Activated CD4-positive, alpha-beta T cell treated with anti-CD3 and anti-CD28 coated beads for 48 hours (primary cell): ENCODE results near the gene NSG2.
A peak's percentile ranks its signal among the peaks of the same experiment; 100 is the strongest.
"Not testable (repeated sequence)": the region's sequence is repeated elsewhere in the genome, so short reads cannot be mapped to it uniquely, and the experiment has no call there.

Experiments used
- DNase-seq: peaks from one replicate; pipeline ENCODE4 v3.0.0-alpha.2; 2020

NSG2 gene

DNA sequence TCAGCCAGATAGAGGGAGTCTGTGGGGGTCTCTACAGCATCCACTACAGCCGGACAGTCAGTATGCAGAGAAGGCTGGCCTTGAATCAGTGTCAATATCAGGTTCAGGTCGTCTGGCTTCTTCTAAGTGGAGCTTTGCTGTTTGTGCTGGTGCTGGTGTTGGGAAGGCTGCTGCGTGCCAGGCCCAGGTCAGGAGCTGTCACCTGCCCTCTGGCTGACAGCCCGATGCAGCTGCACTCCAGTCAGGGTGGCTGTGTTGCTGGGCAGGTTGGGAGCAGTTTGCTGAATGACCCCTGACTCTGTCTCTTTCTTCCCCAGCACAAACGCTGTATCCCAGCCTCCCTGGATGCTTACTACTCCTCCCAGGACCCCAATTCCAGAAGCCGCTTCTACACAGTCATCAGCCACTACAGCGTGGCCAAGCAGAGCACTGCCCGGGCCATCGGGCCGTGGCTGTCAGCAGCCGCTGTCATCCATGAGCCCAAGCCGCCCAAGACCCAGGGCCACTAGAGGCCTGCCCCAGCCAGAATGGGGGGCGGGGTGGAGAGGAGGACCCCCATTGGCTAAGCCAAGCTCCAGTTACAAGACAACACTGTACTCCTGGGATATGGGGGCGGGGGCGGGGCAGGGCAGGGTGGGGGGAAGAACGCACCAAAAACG is 61.6 kb downstream of the NSG2 start:
- no peak for DNase-seq

- DNase-seq = no peak
Observed at GRCh38 chr5:174108745-174109144, 63.2 kb downstream of the NSG2 start.

DNA sequence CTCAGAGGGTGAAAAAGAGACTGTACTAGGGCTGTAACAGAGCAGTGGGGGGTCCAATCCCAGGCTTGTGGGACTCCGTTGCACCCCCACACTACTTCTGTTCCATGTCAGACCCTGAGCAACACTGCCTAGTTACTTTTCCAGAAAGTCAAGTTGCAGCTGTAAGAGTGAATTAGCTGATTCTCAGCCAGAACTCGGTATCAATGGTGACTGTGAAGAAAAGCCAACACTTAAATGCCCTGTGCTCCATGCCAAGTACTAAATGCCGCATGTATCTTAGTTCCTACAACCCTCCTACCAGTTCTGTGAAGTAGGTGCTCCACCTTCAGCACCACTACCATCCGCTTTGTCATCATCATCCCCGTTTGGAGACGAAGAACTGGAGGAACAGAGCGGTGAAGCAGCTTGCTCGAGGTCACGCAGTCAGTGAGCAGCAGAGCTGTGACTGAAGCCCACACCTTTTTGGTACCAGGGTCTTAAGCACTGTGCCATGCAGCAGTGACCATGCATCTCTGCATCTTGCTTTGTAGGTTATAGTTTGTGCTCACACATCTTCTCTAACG is 64.3 kb downstream of the NSG2 start:
- DNase-seq = no peak

GRCh38 chr5:174110310-174110709 is 64.8 kb downstream of the NSG2 start:
- DNase-seq = no peak

GRCh38 chr5:174111287-174111973 is 65.9 kb downstream of the NSG2 start:
- no peak for DNase-seq

- DNase-seq = no peak
Observed at GRCh38 chr5:174115226-174115625, 69.7 kb downstream of the NSG2 start.

GRCh38 chr5:174118823-174119467 is 73.4 kb downstream of the NSG2 start:
- DNase-seq = no peak

GRCh38 chr5:174119468-174119881 is 74.0 kb downstream of the NSG2 start:
- no peak for DNase-seq

DNA sequence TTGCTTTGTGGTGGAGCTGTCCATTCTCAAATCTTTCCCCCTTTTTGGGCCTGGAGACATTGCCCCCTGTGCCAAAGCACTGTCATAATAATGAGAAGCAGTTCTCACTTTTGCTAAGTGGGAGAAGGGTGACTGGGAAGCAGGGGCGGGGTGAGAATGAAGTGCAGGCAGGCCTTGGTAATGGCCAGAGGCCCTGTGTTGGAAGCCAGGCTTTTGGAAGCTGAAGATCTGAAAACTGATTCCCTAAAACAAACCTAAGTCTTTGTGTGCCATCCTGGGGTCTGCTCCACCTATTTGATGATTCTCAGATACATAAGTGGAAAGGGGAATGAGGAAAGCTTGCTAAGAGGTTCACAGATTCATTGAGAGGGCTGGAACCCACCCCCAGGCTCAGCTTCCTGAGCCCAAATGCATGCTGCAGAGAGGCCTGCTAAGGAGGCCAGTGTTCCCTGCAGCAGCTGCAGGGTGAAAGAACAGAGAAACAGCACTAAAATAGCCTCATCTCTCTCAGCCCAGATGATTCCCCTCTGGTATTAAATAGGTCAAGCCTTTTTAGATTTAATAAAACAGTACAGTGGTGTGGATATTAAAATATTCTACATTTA is 75.0 kb downstream of the NSG2 start:
- no peak for DNase-seq

DNA sequence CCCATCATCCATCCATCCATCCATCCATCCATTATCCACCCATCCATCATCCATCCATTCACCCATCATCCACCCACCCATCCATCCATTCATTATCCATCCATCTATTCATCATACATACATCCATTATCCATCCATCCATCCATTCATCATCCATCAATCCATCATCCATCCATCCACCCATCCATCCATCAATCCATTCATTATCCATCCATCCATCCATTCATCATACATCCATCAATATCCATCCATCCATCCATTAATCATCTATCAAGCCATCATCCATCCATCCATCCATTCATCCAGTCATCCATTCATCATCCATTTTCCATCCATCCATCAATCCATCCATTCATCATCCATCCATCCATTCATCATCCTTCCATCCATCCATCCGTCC is 89.0 kb downstream of the NSG2 start:
- DNase-seq = no peak

DNA sequence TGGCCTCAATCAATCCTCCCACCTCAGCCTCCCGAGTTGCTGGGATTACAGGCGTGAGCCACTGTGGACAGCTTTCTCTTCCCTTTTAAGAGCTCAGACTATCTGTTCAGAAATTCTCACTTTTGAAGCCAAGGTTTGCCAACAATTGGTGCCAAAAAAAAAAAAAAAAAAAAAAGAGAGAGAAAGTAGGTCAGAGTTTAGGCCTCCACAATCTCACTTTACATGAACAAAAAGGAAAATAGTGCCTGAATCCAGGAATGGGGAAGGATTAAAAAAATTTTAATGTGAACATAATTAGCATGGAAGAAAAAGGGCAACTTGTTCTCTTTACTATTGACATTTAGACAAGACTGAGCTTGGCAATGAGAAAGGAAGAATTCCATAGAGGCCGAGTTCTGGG is 94.1 kb downstream of the NSG2 start:
- no peak for DNase-seq

DNA sequence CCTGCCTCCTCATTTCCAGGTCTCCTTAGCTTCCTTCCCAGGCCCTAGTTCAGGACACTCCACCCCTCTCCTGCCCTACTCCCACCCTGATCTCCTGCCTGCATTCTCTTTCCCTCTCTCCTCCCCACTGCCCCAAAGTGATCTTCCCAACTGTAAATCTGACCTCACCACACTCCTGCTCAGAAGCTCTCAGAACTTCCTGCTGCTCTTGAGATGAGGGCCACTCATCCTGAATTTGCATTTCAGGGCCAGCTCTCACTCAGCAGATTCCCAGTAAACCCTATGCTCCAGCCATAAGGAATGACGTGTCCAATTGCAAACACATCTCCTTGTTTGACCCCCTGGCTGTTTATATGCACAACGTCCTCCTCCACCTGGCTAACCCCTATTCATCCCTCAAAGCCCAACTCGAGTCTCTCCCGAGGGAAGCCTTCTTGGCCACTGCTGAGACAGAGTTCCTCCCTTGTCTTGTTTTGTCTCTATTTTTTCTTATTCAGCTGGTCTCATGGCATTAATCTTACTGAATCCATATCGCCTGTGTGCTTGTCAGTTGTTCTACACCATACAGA is 95.0 kb downstream of the NSG2 start:
- DNase-seq = no peak

DNA sequence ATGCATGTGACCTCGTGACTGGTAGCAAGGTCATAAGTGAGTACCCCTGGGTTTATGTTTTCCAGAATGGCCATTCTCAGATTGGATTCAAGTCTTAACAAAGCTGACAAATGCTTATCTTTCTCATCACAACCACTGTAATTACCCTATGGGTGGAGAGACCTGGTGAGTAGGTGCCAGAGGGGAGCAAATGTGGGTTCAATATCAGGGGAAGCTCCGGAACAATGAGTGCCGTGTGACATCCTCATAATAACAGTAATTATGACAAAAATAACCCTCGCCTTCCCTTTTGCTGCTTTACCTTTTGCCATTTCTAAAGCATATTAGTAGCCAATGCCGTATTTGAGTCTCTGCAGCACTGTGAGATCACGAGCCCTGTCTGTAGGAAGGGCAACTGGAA is 95.9 kb downstream of the NSG2 start:
- no peak for DNase-seq

GRCh38 chr5:174145091-174145490 is 99.6 kb downstream of the NSG2 start:
- DNase-seq = no peak

DNA sequence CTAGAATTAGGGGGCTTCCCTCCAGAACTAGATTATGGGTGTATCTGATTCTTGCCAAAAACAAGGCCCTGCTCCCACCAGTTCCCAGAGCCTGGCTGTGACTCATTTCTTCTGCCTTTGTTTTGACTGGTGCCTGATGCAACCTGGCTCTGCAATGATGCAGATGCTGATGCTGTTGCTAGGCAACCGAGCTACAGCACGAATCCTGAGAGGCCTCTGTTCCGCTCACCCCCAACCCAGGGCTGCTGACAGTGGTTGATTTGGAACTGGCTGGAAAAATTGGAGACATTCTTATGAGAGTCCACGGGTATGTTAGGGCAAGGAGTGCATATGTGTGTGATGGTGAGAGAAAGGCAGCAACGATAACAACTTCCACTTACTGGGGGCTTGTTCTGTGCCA is 100.3 kb downstream of the NSG2 start:
- DNase-seq = peak; percentile 51

DNA sequence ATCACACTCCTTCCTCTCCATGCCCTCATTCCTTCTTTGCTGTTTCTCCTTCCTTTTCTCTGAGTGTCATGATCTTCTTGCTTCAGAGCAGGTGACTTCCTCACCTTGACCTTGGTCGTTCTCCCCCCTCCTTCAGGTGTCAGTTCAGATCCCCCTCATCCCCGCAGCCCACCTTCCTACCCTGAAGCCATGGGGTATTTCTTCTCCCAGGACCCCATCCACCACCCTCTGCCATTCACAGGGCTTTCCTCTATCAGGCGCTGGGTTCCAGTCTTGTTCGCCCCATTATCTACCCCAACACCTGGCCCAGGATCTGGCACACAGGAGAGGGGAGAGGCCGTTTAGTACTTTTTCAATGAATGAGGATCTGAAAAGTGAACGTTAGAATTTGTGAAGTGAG is 101.0 kb downstream of the NSG2 start:
- no peak for DNase-seq

- not testable (repeated sequence) for DNase-seq
Observed at GRCh38 chr5:174147012-174147411, 101.5 kb downstream of the NSG2 start.

- no peak for DNase-seq
Observed at GRCh38 chr5:174147551-174147950, 102.0 kb downstream of the NSG2 start.

DNA sequence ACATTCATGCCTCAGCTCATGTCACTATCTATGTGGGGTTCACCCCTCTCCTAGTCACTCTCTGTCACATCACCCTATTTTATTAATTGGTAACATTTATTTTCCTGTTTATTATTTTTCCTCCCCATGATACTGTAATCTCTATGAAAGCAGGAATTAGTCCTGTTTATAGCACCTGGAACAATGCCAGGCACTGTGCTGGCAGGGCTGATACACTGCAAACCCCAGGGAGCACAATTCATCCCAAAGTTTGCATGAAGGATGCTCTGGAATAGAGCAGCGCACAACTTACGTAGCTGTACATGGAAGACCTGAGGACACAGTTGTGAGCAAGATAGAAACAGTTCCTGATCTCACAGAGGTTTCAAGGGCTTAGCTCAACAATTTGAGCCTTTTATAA is 103.2 kb downstream of the NSG2 start:
- no peak for DNase-seq

GRCh38 chr5:174149426-174149825 is 103.9 kb downstream of the NSG2 start:
- DNase-seq = no peak

- DNase-seq = no peak
Observed at GRCh38 chr5:174149989-174150388, 104.5 kb downstream of the NSG2 start.

DNA sequence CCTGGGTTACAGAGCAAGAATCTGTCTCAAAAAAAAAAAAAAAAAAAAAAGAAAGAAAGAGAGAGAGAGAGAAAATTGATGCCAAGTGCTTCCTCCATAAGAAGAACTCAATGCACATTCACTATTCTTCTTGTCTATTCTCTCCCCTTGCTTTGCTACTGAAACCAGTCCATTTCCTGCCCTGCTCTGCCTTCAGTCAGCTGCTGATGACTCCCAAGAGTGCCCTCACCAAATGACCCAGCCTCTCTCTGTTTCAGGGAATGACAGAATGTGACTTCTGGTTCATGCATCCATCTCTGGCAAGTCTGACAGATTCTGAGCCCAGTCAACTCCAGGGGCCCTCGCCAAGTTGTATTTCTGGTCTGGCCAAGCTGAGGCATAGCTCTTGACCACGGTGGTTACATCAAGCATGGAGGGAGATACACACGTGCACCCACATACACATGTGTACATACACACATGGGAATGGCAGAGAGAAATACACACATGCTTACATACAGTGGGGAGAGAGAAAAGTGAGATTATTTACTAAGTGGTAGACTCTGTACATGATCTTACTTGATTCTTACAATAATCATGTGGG is 106.2 kb downstream of the NSG2 start:
- DNase-seq = no peak

- DNase-seq = no peak
Observed at GRCh38 chr5:174154559-174154958, 109.1 kb downstream of the NSG2 start.
